ENCODE measurements around the gene GALNT6. TPM values are rescaled to one million over a fixed set of nuclear protein-coding genes. Genes with fewer than 3 reads are reported as not detected.
A peak's percentile ranks its signal among the peaks of the same experiment; 100 is the strongest.

The GALNT6 gene
- total RNA-seq, 1 donor from 2014 or later: 17.2 TPM

GRCh38 chr12:51413149-51413548 lies 21.9 kb upstream of the GALNT6 start:
- Mint-ChIP-seq H3K4me3 (no peak overlapping the region), H3K27ac (no peak overlapping the region), H3K27me3 (no peaks in the 10 kb centered on the region), H3K4me1 (ENCODE audit: unreplicated experiment) (peaks cover 4% of the 10 kb centered on the region), H3K36me3 (no peaks in the 10 kb centered on the region), H3K9me3 (no peaks in the 10 kb centered on the region)
- no peak for DNase-seq (ENCODE audit: extremely low spot score, unreplicated experiment)
- TF ChIP-seq CTCF (conservative IDR thresholded peaks at IDR 0.05): no peak

- Mint-ChIP-seq H3K27me3 (no peaks in the 10 kb centered on the region), H3K4me3 (no peak overlapping the region), H3K4me1 (ENCODE audit: unreplicated experiment) (peaks cover 14% of the 10 kb centered on the region), H3K27ac (no peak overlapping the region), H3K36me3 (no peaks in the 10 kb centered on the region), H3K9me3 (no peaks in the 10 kb centered on the region)
- DNase-seq (ENCODE audit: extremely low spot score, unreplicated experiment): no peak
- TF ChIP-seq CTCF (conservative IDR thresholded peaks at IDR 0.05): no peak
Observed at GRCh38 chr12:51409846-51410245, 18.6 kb upstream of the GALNT6 start.

- no peak for TF ChIP-seq CTCF (conservative IDR thresholded peaks at IDR 0.05)
Observed at GRCh38 chr12:51407604-51408003, 16.4 kb upstream of the GALNT6 start.

GRCh38 chr12:51406859-51407258 lies 15.7 kb upstream of the GALNT6 start:
- H3K36me3 Mint-ChIP-seq: no peaks in the 10 kb centered on the region
- no peak overlapping the region for H3K4me3 Mint-ChIP-seq
- TF ChIP-seq CTCF (conservative IDR thresholded peaks at IDR 0.05): no peak
- no peak for DNase-seq (ENCODE audit: extremely low spot score, unreplicated experiment)
- H3K27ac Mint-ChIP-seq: no peak overlapping the region
- peaks cover 10% of the 10 kb centered on the region for H3K4me1 Mint-ChIP-seq (ENCODE audit: unreplicated experiment)
- H3K9me3 Mint-ChIP-seq: no peaks in the 10 kb centered on the region
- peaks cover 2% of the 10 kb centered on the region for H3K27me3 Mint-ChIP-seq

More at GRCh38 chr12:51407604-51408003, 16.4 kb upstream of the GALNT6 start:
- no peak overlapping the region for H3K4me3 Mint-ChIP-seq
- peaks cover 12% of the 10 kb centered on the region for H3K4me1 Mint-ChIP-seq (ENCODE audit: unreplicated experiment)
- DNase-seq (ENCODE audit: extremely low spot score, unreplicated experiment): no peak
- H3K27ac Mint-ChIP-seq: no peak overlapping the region
- H3K9me3 Mint-ChIP-seq: no peaks in the 10 kb centered on the region
- no peaks in the 10 kb centered on the region for H3K36me3 Mint-ChIP-seq
- peaks cover 2% of the 10 kb centered on the region for H3K27me3 Mint-ChIP-seq

GRCh38 chr12:51406290-51406689 lies 15.1 kb upstream of the GALNT6 start:
- Mint-ChIP-seq H3K27ac (peak overlapping the region; percentile 25), H3K36me3 (no peaks in the 10 kb centered on the region), H3K9me3 (no peaks in the 10 kb centered on the region), H3K27me3 (peaks cover 2% of the 10 kb centered on the region), H3K4me3 (no peak overlapping the region), H3K4me1 (ENCODE audit: unreplicated experiment) (peaks cover 10% of the 10 kb centered on the region)
- no peak for DNase-seq (ENCODE audit: extremely low spot score, unreplicated experiment)
- no peak for TF ChIP-seq CTCF (conservative IDR thresholded peaks at IDR 0.05)

GRCh38 chr12:51405801-51406207 lies 14.6 kb upstream of the GALNT6 start:
- H3K4me3 Mint-ChIP-seq: no peak overlapping the region
- H3K27ac Mint-ChIP-seq: peak overlapping the region; percentile 25
- no peaks in the 10 kb centered on the region for H3K9me3 Mint-ChIP-seq
- H3K27me3 Mint-ChIP-seq: peaks cover 2% of the 10 kb centered on the region
- no peak for DNase-seq (ENCODE audit: extremely low spot score, unreplicated experiment)
- no peaks in the 10 kb centered on the region for H3K36me3 Mint-ChIP-seq
- H3K4me1 Mint-ChIP-seq (ENCODE audit: unreplicated experiment): peaks cover 10% of the 10 kb centered on the region
- TF ChIP-seq CTCF (conservative IDR thresholded peaks at IDR 0.05): no peak

Measured in type B pancreatic cell (in vitro differentiated cells).